CD4-positive, alpha-beta T cell treated with Interleukin-15 for 4 hours (primary cell): ENCODE measurements around the gene PDE5A.

ENCODE experiments used
- DNase-seq: peaks from one replicate; pipeline ENCODE4 v3.0.0-alpha.2; 2020; ENCODE audit warnings: low spot score

Gene PDE5A

GRCh38 chr4:119585771-119586170 is 42.8 kb downstream of the PDE5A start:
- no peak for DNase-seq

GRCh38 chr4:119581190-119581873 is 47.3 kb downstream of the PDE5A start:
- DNase-seq = no peak

GRCh38 chr4:119580293-119580692 is 48.3 kb downstream of the PDE5A start:
- DNase-seq = no peak

GRCh38 chr4:119579823-119580222 is 48.8 kb downstream of the PDE5A start:
- DNase-seq = no peak

GRCh38 chr4:119570401-119570800 is 58.2 kb downstream of the PDE5A start:
- DNase-seq = no peak

- DNase-seq = no peak
Measured at GRCh38 chr4:119564106-119564505, 64.5 kb downstream of the PDE5A start.

GRCh38 chr4:119559044-119559647 is 69.5 kb downstream of the PDE5A start:
- no peak for DNase-seq

- no peak for DNase-seq
Measured at GRCh38 chr4:119550857-119551532, 77.6 kb downstream of the PDE5A start.

- no peak for DNase-seq
Measured at GRCh38 chr4:119549639-119550038, 79.0 kb downstream of the PDE5A start.

- DNase-seq = no peak
Measured at GRCh38 chr4:119543779-119544178, 84.8 kb downstream of the PDE5A start.

- DNase-seq = no peak
Measured at GRCh38 chr4:119543187-119543586, 85.4 kb downstream of the PDE5A start.

GRCh38 chr4:119540249-119540648 is 88.4 kb downstream of the PDE5A start:
- DNase-seq = no peak

GRCh38 chr4:119537586-119537985 is 91.0 kb downstream of the PDE5A start:
- DNase-seq = no peak

GRCh38 chr4:119536572-119537528 is 91.8 kb downstream of the PDE5A start:
- DNase-seq = no peak

GRCh38 chr4:119532319-119532718 is 96.3 kb downstream of the PDE5A start:
- DNase-seq = no peak

GRCh38 chr4:119529788-119530187 is 98.8 kb downstream of the PDE5A start:
- no peak for DNase-seq

- DNase-seq = no peak
Measured at GRCh38 chr4:119526786-119527550, 101.6 kb downstream of the PDE5A start.

GRCh38 chr4:119525771-119526712 is 102.6 kb downstream of the PDE5A start:
- DNase-seq = no peak

- no peak for DNase-seq
Measured at GRCh38 chr4:119525005-119525749, 103.4 kb downstream of the PDE5A start.

- no peak for DNase-seq
Measured at GRCh38 chr4:119523399-119523798, 105.2 kb downstream of the PDE5A start.
